ENCODE measurements around the gene SRSF9.
"Not testable (repeated sequence)": the region's sequence is repeated elsewhere in the genome, so short reads cannot be mapped to it uniquely, and the experiment has no call there.

SRSF9 gene, protein sequence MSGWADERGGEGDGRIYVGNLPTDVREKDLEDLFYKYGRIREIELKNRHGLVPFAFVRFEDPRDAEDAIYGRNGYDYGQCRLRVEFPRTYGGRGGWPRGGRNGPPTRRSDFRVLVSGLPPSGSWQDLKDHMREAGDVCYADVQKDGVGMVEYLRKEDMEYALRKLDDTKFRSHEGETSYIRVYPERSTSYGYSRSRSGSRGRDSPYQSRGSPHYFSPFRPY

DNA sequence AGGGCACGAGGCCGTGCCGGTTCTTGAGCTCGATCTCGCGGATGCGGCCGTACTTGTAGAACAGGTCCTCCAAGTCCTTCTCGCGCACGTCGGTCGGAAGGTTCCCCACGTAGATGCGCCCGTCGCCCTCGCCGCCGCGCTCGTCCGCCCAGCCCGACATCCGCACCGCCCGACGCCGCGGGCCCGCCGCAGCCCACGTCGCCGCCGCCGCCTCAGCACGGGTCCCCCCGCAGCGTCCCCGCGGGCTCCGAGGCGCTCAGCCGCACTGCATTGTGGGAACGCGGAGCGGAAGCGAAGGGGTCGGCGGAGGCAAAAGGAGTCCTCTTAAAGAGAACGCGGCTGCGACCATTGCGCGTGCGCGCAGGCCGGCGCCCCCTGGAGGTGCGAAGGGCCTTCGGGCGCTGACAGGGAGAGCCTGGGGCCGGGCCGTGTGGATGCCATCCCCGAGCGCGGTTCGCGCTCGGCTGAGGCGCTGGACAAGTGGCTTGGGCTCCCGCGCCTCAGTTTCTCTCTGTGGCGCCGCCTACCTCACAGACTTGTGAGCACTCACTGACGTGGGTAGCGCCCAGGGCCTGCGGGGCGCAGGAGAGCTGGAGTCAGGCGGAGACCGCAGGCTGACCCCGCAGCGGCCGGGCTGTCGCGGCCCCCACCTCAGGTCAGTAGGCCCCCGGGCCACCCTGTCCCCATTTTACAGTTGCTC, at the start of gene SRSF9:
Gene SRSF9 (minus strand): TSS at position 299 of the 700 bp plus-strand sequence. CDS start 139 bp downstream, at position 160.
- DNase-seq = peak; percentile 96

DNA sequence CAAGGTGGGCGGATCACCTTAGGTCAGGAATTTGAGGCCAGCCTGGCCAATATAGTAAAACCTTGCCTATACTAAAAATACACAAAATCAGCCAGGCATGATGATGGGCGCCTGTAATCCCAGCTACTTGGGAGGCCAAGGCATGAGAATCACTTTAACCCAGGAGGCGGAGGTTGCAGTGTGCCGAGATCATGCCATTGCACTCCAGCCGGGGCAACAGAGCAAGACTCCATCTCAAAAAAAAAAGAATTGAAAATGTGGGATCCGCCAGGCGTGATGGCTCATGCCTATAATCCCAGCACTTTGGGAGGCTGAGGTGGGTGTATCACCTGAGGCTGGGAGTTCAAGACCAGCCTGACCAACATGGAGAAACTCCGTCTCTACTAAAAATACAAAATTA, 49.8 kb upstream of the SRSF9 start:
- not testable (repeated sequence) for DNase-seq

DNA sequence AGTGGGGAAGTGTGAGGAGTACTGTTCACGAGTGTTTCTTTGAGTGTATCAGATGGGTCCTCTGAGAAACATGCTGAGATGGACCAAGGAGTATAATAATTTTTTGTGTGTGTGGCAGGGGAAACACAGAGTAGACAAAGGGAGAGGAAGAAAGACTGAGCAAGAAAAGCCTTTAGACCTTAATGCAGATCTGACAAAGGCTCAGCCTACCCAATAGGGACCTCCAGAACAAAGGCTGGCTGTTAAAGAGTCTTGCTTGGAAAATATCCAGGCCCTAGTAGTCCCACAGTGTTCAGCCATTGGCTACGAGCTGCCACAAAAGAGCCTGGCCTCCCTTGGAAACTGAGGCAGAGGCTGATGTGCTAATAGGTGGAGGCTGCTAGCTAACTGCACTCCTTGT, 45.9 kb upstream of the SRSF9 start:
- DNase-seq = no peak

DNA sequence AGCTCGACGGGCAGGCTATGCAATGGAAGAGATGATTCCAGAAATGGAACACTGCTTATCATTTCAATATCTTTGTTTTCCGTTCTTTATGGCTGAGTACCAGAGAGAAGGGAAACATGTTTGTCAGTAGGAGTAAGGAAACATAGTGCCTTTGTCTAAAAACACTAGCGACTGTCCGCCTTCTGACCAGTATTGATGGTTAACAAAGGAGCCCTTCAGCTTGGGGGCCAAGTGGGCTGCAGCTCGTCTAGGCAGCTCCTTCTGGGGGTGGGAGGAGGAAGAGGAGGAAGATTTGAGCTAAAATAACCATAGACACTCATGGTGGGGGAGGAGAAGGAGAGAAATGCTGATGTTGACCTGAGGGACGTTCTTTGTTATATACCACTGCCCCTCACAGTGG, 44.5 kb upstream of the SRSF9 start:
- DNase-seq = no peak

DNA sequence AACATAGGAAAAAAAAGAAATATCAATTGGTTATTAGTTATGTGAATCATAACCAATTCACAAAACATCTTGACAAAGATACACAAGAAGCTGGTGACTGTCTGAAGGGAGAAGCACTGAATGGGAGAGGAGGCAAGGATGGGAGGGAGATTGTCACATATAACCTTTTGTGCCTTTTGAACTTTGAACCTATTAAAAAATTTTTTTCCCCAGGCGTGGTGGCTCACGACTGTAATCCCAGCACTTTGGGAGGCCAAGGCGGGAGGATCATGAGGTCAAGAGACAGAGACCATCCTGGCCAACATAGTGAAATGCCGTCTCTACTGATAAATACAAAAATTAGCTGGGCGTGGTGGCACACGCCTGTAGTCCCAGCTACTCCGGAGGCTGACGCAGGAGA, 39.0 kb upstream of the SRSF9 start:
- no peak for DNase-seq

DNA sequence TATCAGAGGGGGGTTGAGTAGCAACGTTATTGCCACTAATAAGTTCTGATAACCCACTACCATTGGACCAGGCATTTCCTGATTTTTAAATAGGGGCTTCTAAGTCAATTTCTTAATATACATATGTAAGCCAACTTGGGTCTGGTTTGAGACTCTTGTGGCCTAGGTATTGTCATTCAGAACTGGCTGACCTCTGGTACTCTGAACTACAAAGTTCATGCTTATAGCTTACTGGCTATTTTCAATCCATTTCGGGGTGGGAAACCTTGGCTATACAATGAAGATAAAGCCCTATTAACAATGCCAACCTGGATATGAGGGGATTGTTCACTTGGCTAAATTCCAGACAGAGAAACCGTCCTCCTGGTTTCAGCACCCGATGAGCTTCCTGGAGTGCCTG, 35.0 kb upstream of the SRSF9 start:
- no peak for DNase-seq

DNA sequence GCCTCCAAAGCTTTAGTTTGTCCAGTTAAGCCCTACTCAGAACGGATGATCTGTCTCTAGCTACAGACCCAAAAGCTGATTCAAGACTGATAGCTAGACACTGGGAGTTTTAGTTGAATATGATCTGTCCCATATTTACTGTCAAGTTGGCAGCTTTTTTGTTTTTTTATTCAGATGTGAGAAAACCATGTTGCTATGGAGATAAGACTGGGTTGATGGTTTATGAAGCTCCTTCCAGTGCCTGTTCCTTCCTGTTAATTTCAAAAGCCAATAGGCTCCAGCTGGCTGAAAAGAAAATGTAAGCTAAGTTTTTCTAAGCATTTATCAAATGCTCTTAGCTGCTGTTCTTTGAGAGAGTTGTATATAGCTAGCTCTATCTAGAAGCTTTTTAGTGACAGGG, 31.0 kb upstream of the SRSF9 start:
- no peak for DNase-seq

DNA sequence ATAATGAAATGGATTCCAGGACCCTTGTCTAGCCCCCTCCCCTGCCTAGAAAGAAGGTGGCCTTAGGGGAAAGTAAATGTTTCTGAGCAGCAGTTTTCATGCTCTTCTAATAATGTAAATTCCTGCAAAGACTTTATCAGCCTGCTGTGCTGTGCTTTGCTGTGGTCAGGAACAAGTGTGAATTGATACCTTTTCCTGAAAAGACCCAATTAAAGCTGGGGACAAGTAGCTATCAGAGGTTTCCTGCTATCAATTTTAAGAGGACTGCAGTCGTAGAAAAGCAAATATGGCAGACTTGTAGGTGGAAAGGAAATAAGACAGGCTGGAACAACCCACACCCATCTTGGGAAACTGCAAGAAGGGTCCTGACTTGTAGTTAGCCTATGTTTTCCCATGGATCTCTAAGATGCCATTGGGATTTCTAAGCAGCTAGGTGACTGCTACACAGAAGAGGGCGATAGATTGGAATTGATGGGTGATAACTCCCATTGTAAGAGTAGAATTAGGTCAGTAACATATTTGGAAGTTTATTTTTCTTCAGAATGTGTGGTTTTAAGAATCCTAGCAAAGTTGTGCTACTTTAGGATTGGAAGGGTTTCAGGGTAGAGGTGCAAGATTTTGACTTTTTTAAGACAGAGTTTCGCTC, 29.4 kb upstream of the SRSF9 start:
- no peak for DNase-seq

DNA sequence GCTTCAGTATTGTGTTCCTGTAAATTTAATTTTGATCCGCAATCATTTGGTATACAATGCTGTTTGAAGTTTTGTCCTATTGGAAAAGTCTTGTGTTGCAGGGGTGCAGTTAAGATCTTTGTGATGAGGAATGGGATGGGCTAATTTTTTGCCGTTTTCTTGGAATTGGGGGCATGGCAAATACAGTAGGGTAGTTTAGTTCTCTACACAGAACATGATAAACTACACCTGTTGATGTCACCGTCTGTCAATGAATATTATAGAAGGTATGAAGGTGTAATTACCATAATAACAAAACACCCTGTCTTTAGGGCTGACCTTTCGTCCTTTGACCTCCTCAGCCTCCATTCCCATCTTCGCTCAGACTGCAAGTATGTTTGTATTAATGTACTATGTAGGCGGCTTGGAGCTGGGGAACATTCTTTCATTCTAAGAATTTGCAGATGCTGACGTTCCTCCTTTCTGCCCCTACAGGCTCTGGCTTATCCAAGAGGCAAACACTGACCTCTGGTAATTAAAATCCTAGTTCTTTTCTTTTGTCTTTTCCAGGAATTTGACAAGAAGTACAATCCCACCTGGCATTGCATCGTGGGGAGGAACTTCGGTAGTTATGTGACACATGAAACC, 28.1 kb upstream of the SRSF9 start:
- no peak for DNase-seq

DNA sequence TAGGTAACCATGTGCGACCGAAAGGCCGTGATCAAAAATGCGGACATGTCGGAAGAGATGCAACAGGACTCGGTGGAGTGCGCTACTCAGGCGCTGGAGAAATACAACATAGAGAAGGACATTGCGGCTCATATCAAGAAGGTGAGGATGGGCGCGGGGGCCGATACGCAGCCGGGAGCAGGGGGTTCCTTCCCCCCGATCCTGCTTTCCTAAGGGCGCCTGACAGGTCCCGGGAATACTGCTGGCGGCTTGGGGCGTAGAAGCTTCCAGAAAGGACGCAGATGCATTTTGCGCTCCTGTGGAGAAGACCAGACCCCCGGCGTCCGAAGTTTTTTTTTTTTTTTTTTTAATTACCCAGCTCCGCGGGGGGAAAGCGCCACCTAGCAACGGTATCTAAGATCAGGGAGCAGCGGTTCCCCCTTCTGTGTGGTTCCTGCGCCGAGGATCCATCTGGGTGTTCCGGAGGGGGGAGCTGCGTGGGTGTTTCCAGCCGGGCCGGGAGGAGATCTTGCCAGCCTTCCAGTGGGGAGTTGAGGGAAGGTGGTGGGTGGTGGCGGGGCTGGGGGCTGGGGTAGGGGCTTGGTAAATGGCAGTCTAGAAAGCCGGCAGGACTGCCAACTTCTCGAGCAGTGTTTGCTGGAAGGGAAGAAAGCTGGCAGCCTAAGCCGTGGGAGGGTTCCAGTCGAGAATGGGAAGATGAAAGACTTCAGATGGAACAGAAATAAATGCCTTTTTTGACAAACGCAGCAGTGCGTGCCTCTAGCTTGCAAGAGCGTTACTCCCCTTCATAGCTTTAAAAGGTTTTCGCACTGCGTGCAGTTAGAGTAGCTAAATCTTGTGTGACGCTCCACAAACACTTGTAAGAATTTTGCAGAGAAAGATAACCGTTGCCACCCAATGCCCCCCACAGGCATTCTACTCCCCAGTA, 27.1 kb upstream of the SRSF9 start:
- peak; percentile 24 for DNase-seq

DNA sequence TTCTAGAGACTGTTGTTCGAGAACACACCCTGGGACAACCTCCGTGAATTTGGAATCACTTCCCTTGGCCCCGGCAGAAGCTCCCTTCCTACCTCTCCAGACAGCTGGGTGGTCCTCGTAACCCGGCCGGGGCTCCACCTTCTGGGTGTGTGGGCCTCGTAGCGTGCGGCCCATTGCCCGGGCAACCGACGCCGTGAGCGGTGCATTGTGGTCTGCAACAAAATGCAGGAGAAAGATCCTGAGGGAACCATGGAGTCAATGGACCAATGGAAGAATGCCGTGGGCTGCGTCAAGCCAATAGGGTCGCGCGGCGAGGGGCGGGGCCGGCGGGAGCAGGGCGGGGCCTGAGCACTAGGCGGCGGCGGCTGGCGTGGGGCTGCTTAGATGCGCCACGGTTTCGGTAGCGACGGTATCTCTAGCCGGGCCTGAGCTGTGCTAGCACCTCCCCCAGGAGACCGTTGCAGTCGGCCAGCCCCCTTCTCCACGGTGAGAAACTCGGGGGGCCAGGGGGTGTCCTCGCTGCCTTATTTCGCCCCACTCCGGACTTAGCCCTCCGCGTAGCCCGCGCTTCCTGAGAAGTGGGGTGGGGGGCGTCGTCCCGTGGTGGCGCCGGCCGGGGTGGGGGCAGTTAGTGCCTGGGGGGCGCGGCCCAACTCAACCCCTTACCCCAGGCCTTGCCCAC, 26.3 kb upstream of the SRSF9 start, which contains the start of gene DYNLL1:
Gene DYNLL1 (plus strand): TSS at position 383 of the 682 bp plus-strand sequence. CDS start 309 bp downstream, outside the sequence.
- DNase-seq = peak; percentile 93

DNA sequence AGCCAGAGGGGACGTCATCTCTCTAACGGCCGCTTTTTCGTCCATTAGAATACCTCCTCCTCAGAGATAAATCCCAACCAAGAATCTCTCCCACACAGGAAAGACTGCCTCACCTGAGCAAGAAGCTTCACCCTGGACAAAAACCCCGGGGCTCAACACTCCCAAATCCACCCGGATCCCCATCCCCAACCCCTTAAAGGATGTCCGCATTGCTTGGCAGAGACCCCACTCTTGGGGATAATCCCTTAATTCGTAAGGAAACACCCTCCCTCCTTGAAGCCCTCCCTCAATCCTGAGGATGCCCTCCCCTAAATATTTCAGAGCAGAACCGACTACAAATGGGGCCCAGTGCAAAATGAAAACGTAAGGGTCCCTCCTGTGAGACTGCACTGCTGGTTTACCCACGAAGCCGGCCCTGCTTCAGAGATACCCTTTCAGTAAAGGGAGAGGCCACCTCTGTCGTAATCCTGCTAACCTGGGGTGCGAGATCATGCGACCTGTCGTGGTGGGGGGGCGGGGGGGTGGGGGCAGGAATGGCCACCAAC, 25.7 kb upstream of the SRSF9 start:
- DNase-seq = no peak

DNA sequence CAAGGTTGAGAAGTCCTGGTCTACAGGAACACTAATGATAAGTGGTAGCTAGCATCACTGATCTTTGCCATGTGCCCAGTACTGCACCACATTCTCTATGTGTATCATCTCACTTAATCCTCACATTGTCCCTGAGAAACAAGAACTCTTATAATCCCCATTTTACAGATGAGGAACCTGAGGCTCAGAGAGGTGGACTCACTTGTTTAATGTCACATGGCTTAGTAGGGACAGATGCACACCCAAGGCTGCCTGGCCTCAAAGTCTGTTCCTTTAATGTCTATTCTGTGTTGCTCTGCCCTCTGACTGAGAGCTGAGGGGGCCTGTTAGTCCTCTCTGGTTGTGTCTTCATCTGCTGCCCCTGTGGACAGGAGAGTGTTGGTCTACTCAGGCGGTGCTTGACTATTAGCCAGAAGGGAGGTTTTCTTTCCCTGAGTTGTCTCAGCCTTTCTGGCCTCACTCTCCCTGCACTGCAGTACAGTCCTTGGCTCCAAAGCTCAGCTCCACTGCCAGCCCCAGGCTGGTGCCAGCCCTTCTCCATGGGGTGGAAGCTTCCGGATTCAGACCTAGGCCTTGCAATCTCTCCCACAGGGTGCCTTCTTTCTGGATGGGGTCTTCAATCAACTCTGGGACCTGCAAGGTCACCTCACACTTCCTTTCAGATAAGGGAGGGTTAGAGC, 21.4 kb upstream of the SRSF9 start:
- DNase-seq = no peak

DNA sequence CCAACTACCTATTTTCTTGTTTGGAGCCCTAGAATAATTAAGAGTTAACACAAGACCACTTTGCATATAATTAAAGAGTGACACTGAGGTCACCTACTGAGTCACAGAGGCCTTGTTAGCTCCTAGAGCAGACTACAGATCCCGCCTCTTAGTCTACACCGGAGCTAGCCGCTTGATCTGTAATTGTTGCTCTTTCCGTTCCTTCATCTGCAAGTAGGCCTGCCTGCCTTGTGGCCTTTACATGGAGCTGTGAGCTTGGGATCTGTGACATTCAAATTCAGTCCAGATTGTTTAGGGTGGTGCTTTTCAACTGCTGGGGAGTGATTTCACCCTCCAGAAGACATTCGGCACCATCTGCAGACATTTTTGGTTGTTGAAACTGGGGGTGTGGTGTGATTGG, 20.8 kb upstream of the SRSF9 start:
- no peak for DNase-seq

DNA sequence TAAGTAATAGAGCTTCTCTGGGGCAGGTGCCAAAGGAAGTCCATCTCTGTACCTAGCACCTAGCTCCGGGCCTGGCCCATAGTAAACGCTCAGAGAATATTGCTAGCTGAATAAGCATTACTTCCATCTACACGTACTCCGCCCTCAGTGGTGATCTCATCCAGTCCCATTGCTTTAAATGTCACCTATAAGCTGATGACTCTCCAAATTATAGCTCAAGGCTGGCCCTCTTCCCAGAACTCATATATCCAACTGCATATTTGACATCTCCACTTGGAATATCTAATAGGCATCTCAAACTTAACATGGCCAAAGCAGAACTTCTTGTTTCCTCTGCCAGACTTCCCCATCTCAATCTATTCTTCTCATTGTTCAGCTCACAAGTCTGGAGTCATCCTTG, 19.5 kb upstream of the SRSF9 start:
- no peak for DNase-seq

DNA sequence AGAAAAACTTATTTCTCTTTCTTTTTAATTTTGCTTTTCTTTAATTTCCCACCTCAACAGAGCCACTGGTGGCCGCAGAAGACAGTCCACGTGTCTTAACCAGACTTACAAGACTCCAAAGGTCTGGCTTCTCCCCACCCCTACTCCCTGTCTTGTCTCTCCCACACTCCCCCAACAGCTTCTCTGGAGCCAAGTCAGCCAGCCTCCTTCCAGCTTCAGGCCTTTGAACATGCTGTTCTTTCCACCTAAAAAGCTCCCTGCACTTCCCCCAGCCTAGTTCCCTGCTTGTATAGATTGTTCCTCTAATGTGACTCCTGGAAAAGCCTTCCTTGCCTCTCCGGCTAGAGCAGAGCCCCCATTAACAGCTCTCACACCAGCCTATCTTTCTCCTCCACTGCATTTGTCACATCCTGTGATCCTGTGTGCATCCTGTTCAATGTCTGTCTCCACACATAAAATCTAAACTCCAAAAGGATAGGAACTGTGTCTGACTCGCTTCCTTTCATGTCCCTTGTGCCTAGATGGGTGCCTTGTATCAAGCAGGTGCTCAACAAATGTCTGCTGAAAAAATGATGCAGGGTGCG, 18.6 kb upstream of the SRSF9 start:
- no peak for DNase-seq

DNA sequence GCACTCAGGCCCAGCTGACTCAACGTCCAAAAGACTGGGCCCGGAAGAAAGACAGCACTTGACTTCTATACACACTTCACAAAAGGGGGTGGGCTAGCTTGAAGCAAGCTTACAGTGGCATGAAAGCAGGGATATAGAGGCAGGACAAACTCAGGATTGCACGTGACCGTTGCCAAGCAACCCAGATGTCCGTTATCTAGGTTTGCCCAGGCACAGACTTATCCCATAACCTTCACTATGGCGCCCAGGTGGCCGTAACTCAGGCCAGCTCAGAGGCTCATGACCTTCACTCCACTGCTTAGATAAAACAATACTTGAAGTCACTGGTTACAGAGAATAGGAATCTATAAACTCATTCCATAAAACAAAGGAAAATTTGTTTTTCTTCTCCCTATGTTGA, 18.0 kb upstream of the SRSF9 start:
- not testable (repeated sequence) for DNase-seq

DNA sequence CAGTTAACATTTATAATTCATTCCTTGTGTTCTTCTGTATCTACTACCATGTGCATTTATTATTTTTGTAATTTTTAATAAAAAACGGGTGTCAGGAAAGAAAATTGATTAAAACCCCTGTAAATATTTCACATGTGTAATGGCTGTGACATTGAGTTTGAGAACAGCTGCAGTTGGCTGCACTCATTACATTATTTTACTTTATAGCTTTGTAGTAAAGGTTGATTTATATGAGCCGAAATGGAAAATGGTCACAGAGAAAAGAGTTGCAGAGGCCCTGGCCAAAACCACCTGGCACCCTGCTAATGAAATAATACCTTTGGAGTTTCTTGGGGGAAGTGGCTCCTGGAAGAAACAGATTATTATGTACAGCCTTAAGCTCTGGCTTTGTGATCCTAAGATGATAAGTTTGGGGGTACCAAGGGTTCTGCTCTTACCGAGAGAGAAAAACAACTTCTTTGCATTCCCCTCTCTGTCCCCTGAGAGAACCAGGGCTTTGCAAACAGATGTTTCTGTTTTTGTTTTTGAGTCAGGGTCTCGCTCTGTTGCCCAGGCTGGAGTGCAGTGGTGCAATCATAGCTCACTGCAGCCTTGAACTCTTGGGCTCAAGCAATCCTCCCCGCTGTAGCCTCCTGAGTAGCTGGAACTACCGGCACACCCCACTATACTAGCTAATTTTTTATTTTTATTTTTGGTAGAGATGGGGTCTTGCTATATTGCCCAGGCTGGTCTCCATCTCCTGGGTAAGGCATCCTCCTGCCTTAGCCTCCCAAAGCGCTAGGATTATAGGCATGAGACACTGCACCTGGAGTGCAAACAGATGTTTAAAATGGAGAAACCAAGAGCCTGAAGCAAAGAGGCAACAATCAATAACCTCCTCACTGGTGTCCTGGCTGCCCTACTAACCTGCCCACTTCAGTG, 16.7 kb upstream of the SRSF9 start:
- DNase-seq = no peak

DNA sequence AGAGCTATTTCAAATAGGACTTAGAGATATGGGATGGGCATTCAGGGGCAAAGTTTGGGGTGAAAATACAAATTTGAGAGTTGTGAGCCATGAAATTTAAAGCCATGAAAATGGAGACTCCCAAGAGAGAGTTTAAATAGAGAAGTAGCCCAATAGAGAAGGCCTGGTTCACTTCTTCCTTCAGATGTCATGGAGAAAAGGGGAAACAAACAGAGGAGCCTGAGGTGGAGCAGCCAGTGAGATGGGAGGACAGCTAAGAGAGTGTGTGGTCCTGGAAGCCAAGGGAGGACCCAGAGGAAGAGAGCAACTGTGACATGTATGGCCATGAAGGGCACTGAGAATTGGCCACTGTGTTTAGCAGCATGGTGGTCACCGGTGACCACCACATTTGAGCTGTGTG, 14.1 kb upstream of the SRSF9 start:
- DNase-seq = no peak

Measured in activated CD4-positive, alpha-beta T cell treated with anti-CD3 and anti-CD28 coated beads for 1 hour (primary cell).